ENCODE measurements around the gene SLC40A1.

SLC40A1 gene

GRCh38 chr2:189511960-189512319 is 68.6 kb downstream of the SLC40A1 start:
- Histone ChIP-seq H3K9me3 (ENCODE audit: control insufficient read depth, low read length) (no peaks in the 10 kb centered on the region), H3K4me3 (ENCODE audit: low read length) (no peak overlapping the region)

GRCh38 chr2:189511210-189511959 is 69.2 kb downstream of the SLC40A1 start:
- H3K4me3 ChIP-seq (ENCODE audit: low read length): no peak overlapping the region
- no peaks in the 10 kb centered on the region for H3K27me3 ChIP-seq (ENCODE audit: control insufficient read depth, insufficient read depth, low read length)
- H3K9ac ChIP-seq (ENCODE audit: low read length): no peak overlapping the region
- H3K9me3 ChIP-seq (ENCODE audit: control insufficient read depth, low read length): no peaks in the 10 kb centered on the region
- H3K36me3 ChIP-seq (ENCODE audit: control insufficient read depth, insufficient read depth, low read length): no peaks in the 10 kb centered on the region
- H3K4me1 ChIP-seq (ENCODE audit: control insufficient read depth, insufficient read depth, low read length): peaks cover 10% of the 10 kb centered on the region

More at GRCh38 chr2:189511960-189512319, 68.6 kb downstream of the SLC40A1 start:
- Histone ChIP-seq H3K4me1 (ENCODE audit: control insufficient read depth, insufficient read depth, low read length) (peaks cover 6% of the 10 kb centered on the region), H3K27me3 (ENCODE audit: control insufficient read depth, insufficient read depth, low read length) (no peaks in the 10 kb centered on the region), H3K9ac (ENCODE audit: low read length) (no peak overlapping the region), H3K36me3 (ENCODE audit: control insufficient read depth, insufficient read depth, low read length) (no peaks in the 10 kb centered on the region)

All from mucosa of stomach (tissue), 1 donor.